IMR-90 (cell line): ENCODE data around the gene FANCL. TPM values are rescaled to one million over a fixed set of nuclear protein-coding genes. Genes with fewer than 3 reads are reported as not detected.

Source experiments
- ATAC-seq: fragments of 200-7000 bp; cut with Tn5 transposase; 2 replicates; pipeline ENCODE4 v1.9.1; 2020; ENCODE audit warnings: low read depth, mild to moderate bottlenecking, moderate library complexity
- BruUV-seq: library from RNA; stranded (reverse); fragments of 400-500 nt; replicated peaks from 2 replicates; lab custom pipeline; 2021; lab: Mats Ljungman, UMichigan
- CTCF ChIA-PET: fragments of 300-600 bp; formaldehyde crosslinking; extraction: SDS; loops from one replicate; lab custom pipeline; 2021; ENCODE audit warnings: antibody characterized with exemption; lab: Yijun Ruan, JAX
- POLR2A ChIA-PET: fragments of 300-600 bp; sonication (Branson Sonifier 250); formaldehyde crosslinking; loops from one replicate; lab custom pipeline; 2022; ENCODE audit warnings: antibody characterized with exemption; ENCODE audit not compliant: unreplicated experiment; lab: Charles Lee
- DNase-seq: peaks from one replicate; pipeline ENCODE4 v3.0.0; 2013
- H2AFZ ChIP-seq: replicated peaks from 2 replicates; pipeline ENCODE3; 2013; ENCODE audit warnings: low read length, mild to moderate bottlenecking; ENCODE audit not compliant: poor library complexity
- H2AK5ac ChIP-seq: 2 replicates; pipeline ENCODE4 v1.6.1; 2013; ENCODE audit warnings: low read depth, low read length, inconsistent platforms
- H2AK9ac ChIP-seq: replicated peaks from 2 replicates; pipeline ENCODE3; 2013; ENCODE audit warnings: mild to moderate bottlenecking, low read depth, low read length, moderate library complexity; ENCODE audit not compliant: poor library complexity
- H2BK120ac ChIP-seq: 2 replicates; pipeline ENCODE4 v1.6.1; 2013; ENCODE audit warnings: low read depth, low read length, inconsistent platforms
- H2BK15ac ChIP-seq: 3 replicates; pipeline ENCODE4 v1.6.1; 2013; ENCODE audit warnings: low read depth, low read length, inconsistent platforms
- H2BK20ac ChIP-seq: 2 replicates; pipeline ENCODE4 v1.6.1; 2013; ENCODE audit warnings: low read depth, mild to moderate bottlenecking, inconsistent platforms, low read length, moderate library complexity
- H2BK5ac ChIP-seq: 2 replicates; pipeline ENCODE4 v1.6.1; 2013; ENCODE audit warnings: mild to moderate bottlenecking, low read depth, low read length, inconsistent platforms; ENCODE audit not compliant: poor library complexity, severe bottlenecking
- H3K14ac ChIP-seq: replicated peaks from 2 replicates; pipeline ENCODE4 v1.6.1; 2013; ENCODE audit warnings: low read depth, low read length, inconsistent platforms
- H3K18ac ChIP-seq: 2 replicates; pipeline ENCODE4 v1.6.1; 2013; ENCODE audit warnings: low read depth, low read length, control low read depth
- H3K23ac ChIP-seq: 2 replicates; pipeline ENCODE4 v1.6.1; 2013; ENCODE audit warnings: low read depth, low read length, inconsistent platforms
- H3K27ac ChIP-seq: 2 replicates; pipeline ENCODE4 v1.5.1; 2013; ENCODE audit warnings: mild to moderate bottlenecking, control low read depth, low read length; ENCODE audit not compliant: insufficient read depth
- H3K27me3 ChIP-seq: 2 replicates; pipeline ENCODE4 v1.6.1; 2013; ENCODE audit warnings: low read length; ENCODE audit not compliant: control insufficient read depth, insufficient read depth
- H3K36me3 ChIP-seq: 2 replicates; pipeline ENCODE4 v1.6.1; 2013; ENCODE audit warnings: low read length, mixed read lengths; ENCODE audit not compliant: control insufficient read depth, insufficient read depth
- H3K4ac ChIP-seq: 2 replicates; pipeline ENCODE4 v1.6.1; 2013; ENCODE audit warnings: low read depth, low read length, inconsistent platforms
- H3K4me1 ChIP-seq: 2 replicates; pipeline ENCODE4 v1.6.1; 2013; ENCODE audit warnings: low read length, mixed read lengths; ENCODE audit not compliant: control insufficient read depth, insufficient read depth
- H3K4me2 ChIP-seq: 2 replicates; pipeline ENCODE4 v1.6.1; 2013; ENCODE audit warnings: low read depth, mild to moderate bottlenecking, control low read depth, low read length, moderate library complexity
- H3K4me3 ChIP-seq: 2 replicates; pipeline ENCODE4 v1.5.1; 2013; ENCODE audit warnings: low read depth, mild to moderate bottlenecking, control low read depth, low read length, moderate library complexity; ENCODE audit not compliant: insufficient read depth
- H3K56ac ChIP-seq: 2 replicates; pipeline ENCODE4 v1.6.1; 2013; ENCODE audit warnings: low read length, inconsistent platforms; ENCODE audit not compliant: insufficient read depth; ENCODE audit errors: extremely low read depth
- H3K79me1 ChIP-seq, 2 experiments: 2 replicates each; pipeline ENCODE4 v1.6.1; 2013; ENCODE audit warnings: low read length in 2 of 2, inconsistent platforms in 1 of 2, low read depth in 1 of 2
- H3K9ac ChIP-seq: 2 replicates; pipeline ENCODE4 v1.6.1; 2013; ENCODE audit warnings: low read depth, low read length, control low read depth
- H3K9me1 ChIP-seq: 2 replicates; pipeline ENCODE4 v1.6.1; 2013; ENCODE audit warnings: low read length, inconsistent platforms; ENCODE audit not compliant: insufficient read depth
- H3K9me3 ChIP-seq: 2 replicates; pipeline ENCODE4 v1.6.1; 2013; ENCODE audit warnings: low read length; ENCODE audit not compliant: control insufficient read depth, insufficient read depth
- H4K20me1 ChIP-seq: 2 replicates; pipeline ENCODE4 v1.6.1; 2013; ENCODE audit warnings: low read length, inconsistent platforms; ENCODE audit not compliant: insufficient read depth
- H4K5ac ChIP-seq: 2 replicates; pipeline ENCODE4 v1.6.1; 2013; ENCODE audit warnings: mild to moderate bottlenecking, low read depth, low read length, control low read depth
- H4K8ac ChIP-seq, 2 experiments: 2 replicates each; pipeline ENCODE4 v1.6.1; 2013; ENCODE audit warnings: low read depth in 2 of 2, low read length in 2 of 2, control low read depth in 1 of 2, inconsistent platforms in 1 of 2
- H4K91ac ChIP-seq: 2 replicates; pipeline ENCODE4 v1.6.1; 2013; ENCODE audit warnings: low read depth, low read length, inconsistent platforms; ENCODE audit not compliant: insufficient read depth
- CEBPB ChIP-seq: IDR thresholded peaks from 2 replicates; pipeline ENCODE4 v1.6.1; 2012; ENCODE audit warnings: low read depth, low read length, improper control_type of control experiment
- CTCF ChIP-seq: conservative IDR thresholded peaks from 2 replicates; pipeline ENCODE4 v1.5.1; 2012; ENCODE audit warnings: mild to moderate bottlenecking, low read depth, low read length, improper control_type of control experiment
- WGBS, 2 experiments: methylation state at CpG; one replicate each; pipeline versions ENCODE4 v1.1.5 to v1.1.7; 2013; ENCODE audit warnings: missing lambda C conversion rate in 2 of 2; ENCODE audit not compliant: insufficient read length in 1 of 2; ENCODE audit errors: extremely low coverage in 2 of 2; 5-methylcytosine and 5-hydroxymethylcytosine counted together
- dilution Hi-C: fragments of 300-500 bp; cut with HindIII; formaldehyde crosslinking; loops from one replicate; pipeline ENCODE4 v1.14.3; 2018; ENCODE audit warnings: low sequenced_read_pairs; ENCODE audit not compliant: unreplicated experiment
- in situ Hi-C: fragments of 300-500 bp; cut with MboI; formaldehyde crosslinking; loops from 3 replicates; pipeline ENCODE4 v1.14.3; 2019; ENCODE audit warnings: low sequenced_read_pairs, inconsistent platforms, mixed read lengths
- intact Hi-C: fragments of 100-400 bp; cut with micrococcal nuclease; formaldehyde crosslinking; loops from 2 replicates; pipeline ENCODE4 v1.10.0; 2022
- polyA plus RNA-seq, 3 experiments: library from polyadenylated mRNA; depleted of rRNA; stranded (reverse); fragments of >200 nt; gene quantifications; 2 replicates each; pipeline ENCODE4 v1.2.3, GENCODE V29; 2012; ENCODE audit warnings: low replicate concordance in 1 of 3
- total RNA-seq: library from RNA; depleted of rRNA; stranded (reverse); fragments of >200 nt; gene quantifications from 2 replicates; pipeline ENCODE4 v1.2.3, GENCODE V29; 2012

The FANCL gene
- total and polyA plus RNA-seq, 2 of the 4 experiments (the other 2 are of a cell fraction): 9.0 to 12.7 TPM

GRCh38 chr2:58195662-58196061, 45.5 kb downstream of the FANCL start:
- no peak overlapping the region for H2BK5ac ChIP-seq
- no peak overlapping the region for H2BK20ac ChIP-seq
- intact Hi-C loops (no loop called here), in situ Hi-C loops (no loop called here), dilution Hi-C loops (no loop called here)
- H3K14ac ChIP-seq: no peak overlapping the region
- H4K20me1 ChIP-seq: no peaks in the 10 kb centered on the region
- no peak overlapping the region for H3K9ac ChIP-seq
- no peak for TF ChIP-seq CTCF
- peak; percentile 89 for TF ChIP-seq CEBPB
- H3K27ac ChIP-seq: no peak overlapping the region
- no peaks in the 10 kb centered on the region for H3K4me1 ChIP-seq
- H2AFZ ChIP-seq: no peak overlapping the region
- ATAC-seq (peak; percentile 17; the same call in 1 of the 2 replicates), DNase-seq (peak; percentile 23)
- H3K4me3 ChIP-seq: no peak overlapping the region
- no peak overlapping the region for H2BK15ac ChIP-seq
- no peaks in the 10 kb centered on the region for H3K9me1 ChIP-seq
- H4K91ac ChIP-seq: no peak overlapping the region
- H3K27me3 ChIP-seq: no peaks in the 10 kb centered on the region
- H4K8ac ChIP-seq: no peak overlapping the region
- no peak overlapping the region for H3K4ac ChIP-seq
- CTCF ChIA-PET: no interaction called here
- no peaks in the 10 kb centered on the region for H3K79me1 ChIP-seq
- H3K4me2 ChIP-seq: no peak overlapping the region
- no peak overlapping the region for H4K5ac ChIP-seq
- H3K9me3 ChIP-seq: no peaks in the 10 kb centered on the region
- H3K56ac ChIP-seq: no peak overlapping the region
- no peak overlapping the region for H2BK120ac ChIP-seq
- H3K36me3 ChIP-seq: peaks cover 2% of the 10 kb centered on the region
- WGBS, 2 experiments: no CpG with 5 or more reads among the region's 1 CpG
- no peak overlapping the region for H2AK9ac ChIP-seq
- no peak overlapping the region for H2AK5ac ChIP-seq
- POLR2A ChIA-PET: no interaction called here
- no peak overlapping the region for H3K18ac ChIP-seq
- H3K23ac ChIP-seq: no peak overlapping the region
- no TSS peak for BruUV-seq
